Fibroblast of skin of back (primary cell): ENCODE measurements around the gene SEMA4D.

Experiments used
- DNase-seq: peaks from one replicate; pipeline ENCODE4 v3.0.0-alpha.2; 2013

Gene SEMA4D

GRCh38 chr9:89313842-89314241 is 184.1 kb downstream of the SEMA4D start:
- DNase-seq, result no peak

- peak; percentile 28 for DNase-seq
These were observed 185.7 kb downstream of the SEMA4D start for GRCh38 chr9:89312222-89312571.

DNA sequence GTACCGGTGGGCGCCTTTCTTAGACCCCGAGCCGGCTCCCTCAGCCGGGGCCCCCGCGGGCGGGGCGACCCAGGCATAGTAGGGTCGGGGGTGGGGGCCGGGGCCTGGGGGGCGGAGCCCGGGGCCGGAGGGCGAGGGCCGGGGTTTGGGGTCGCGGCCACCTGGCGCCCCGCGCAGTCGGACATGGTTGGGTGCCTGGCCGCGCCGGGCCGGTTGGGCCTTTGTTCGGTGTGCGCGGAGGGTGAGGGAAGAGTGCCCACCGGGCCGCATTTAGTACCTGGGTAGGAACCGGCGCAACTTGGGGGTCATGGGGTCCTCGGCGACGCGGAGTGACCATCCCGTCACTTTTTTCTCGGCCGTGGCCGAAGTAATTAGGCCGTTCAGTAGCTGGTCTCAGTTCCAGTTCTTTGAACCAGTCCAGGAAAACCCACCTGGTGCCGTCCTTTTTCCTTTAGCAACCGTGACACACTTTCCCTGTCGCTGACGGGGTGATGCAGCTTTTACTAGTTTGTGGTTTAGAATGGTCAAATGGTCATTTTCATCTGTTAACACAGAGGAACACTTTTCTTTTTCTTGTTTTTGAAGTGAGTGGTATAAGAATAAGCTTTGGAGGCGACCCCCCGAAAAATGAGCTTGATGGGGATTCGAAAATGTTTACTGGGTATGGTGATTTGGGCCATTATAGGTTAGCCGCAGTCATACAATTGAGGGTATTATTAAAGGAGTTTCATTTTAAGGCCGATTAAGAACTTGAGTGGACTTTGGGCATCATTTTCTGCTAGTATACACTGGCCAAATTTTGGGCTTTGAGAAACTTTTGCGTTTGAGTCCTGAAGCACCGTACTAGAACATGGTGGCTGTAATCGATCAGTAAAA is 186.3 kb downstream of the SEMA4D start:
- DNase-seq, result no peak
